GM03348 (cell line): ENCODE measurements around the gene MS4A8.
"Not testable (repeated sequence)": the region's sequence is repeated elsewhere in the genome, so short reads cannot be mapped to it uniquely, and the experiment has no call there.

Experiments
- DNase-seq: peaks from one replicate; pipeline ENCODE4 v3.0.0; 2012; ENCODE audit warnings: low spot score

The MS4A8 gene, protein sequence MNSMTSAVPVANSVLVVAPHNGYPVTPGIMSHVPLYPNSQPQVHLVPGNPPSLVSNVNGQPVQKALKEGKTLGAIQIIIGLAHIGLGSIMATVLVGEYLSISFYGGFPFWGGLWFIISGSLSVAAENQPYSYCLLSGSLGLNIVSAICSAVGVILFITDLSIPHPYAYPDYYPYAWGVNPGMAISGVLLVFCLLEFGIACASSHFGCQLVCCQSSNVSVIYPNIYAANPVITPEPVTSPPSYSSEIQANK

DNA sequence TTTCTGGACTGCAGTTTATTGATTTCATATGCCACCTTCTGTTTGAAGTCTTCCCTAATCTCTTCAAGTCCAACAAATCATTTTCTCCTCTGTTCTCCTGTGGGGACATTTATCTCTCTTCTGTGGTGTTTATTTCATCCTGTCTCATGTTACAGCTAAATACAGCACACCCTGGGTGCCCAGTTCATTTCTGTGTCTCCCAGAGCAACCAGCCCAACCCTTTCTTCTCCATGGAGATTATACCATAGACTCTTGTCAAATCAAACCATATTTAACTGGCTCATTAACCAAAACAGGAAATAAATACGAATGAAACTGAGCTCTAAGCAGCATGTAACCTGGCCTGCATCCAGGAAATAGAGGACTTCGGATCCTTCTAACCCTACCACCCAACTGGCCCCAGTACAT lies at the start of gene MS4A8:
Gene MS4A8, plus strand, starts transcription at position 329 of the 408 bp plus-strand sequence. CDS start 1,249 bp downstream, outside the sequence.
- no peak for DNase-seq

DNA sequence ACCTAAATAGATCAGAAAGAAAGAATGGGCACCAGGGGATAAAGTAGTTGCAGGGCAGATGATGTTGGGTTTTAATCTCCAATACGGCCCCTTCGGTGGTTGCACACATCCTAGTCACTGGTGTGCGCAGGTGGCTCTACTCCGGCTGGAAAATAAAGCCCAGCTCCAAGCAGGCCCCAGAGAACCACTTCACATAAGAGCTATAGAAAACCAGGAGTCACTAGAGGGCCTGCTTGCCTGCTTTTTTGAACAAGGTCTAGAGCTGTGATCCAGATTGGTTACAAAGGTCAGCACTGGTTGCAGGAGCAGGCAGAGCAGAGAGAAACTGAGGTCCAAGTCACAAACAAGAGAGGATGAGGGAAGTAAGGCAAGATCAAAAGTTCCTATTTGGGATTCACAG lies 41.5 kb upstream of the MS4A8 start:
- no peak for DNase-seq

DNA sequence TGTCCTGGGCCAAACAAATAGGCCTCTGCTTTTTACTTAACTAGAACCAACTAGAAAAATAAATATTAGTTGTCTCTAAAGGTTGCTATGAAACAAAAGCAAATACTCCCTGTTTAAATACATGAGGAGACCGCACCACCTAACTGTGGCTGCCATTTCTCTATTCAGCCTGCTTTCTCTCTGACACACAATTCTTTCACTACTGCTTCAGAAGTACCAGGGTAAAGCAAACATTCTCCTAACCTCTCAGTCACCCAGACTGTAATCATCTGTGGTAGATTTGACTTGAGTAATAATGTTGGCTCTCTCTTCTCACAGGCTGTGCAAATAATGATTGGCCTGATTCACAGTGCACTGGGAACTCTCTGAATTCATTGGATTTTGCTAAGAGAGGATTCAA lies 41.0 kb upstream of the MS4A8 start:
- DNase-seq = no peak

DNA sequence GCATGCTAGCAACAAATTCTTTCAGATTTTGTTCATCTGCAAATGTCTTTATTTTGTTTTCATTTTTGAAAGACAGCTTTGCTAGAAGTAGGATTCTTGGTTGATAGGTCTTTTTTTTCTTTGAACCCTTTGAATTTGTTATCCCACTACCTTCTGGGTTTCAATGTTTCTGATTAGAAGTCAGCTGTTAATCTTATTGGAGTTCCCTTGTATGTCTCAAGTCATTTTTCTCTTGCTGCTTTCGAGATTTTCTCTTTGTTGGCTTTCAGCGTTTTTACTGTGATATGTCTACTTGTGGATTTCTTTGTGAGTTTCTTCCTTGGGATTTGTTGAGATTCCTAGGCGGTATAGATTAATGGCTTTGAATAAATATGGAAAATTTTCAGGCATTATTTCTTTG lies 27.2 kb upstream of the MS4A8 start:
- DNase-seq = no peak

DNA sequence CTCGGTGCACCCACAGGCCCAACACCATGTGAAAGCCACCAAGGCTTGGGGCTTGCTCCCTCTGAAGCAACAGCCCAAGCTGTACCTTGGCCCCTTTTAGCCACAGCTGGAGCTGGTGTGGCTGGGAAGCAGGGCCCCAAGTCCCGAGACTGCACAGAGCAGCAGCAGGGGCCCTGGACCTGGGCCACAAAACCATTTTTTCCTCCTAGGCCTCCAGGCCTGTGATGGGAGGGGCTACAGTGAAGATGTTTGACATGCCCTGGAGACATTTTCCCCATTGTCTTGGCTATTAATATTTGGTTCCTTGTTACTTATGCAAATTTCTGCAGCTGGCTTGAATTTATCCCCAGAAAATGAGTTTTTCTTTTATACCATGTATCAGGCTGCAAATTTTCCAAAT lies 21.2 kb upstream of the MS4A8 start:
- DNase-seq = not testable (repeated sequence)

DNA sequence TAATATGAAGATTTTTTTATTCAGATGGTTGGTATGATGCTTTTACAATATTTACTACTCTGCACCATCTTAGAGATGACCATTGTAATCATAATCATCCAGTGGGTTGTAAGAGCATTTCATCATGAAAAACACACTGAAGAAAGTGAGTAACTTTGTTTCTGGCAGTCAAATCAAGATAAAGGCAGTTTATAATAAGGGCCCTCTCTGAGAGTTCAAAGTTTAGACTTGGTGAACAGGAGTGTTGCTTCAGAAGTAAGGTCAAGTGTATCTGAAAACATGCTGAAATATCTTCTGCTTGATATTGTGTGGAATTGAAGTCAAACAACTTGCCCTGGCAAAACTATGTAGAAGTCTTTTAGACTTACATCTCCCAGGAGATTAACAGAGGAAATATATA lies 19.5 kb upstream of the MS4A8 start:
- no peak for DNase-seq

DNA sequence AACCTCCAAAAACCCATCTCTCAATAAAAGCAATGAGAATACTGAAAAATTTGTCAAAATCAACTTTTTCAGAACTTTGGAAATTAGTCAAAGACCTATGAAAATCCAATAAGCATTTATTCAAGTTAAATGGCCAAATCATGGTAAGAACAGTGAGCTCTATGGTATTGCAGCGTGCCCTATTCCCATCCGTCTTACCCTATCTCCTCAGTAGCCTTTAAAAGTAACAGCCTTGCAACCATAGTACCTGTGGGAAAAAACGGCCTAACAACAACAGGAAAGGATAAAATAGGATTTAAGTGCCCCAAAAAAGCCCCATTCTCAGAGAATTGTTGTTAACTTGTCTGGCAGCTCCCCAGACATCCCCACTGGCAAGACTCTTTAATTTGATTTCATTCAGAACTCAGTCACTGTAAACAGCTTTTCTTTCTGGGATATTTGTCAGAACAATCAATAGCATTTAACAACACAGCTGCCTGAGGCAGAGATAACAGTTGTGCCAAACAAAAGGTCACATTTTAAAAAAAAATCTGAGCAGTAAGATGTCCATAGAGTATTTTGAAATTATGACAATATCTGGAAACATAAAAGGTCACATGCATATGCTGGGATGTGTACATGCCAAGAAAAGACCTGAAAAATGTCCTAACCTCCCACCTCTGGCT lies 18.8 kb upstream of the MS4A8 start:
- DNase-seq = no peak

DNA sequence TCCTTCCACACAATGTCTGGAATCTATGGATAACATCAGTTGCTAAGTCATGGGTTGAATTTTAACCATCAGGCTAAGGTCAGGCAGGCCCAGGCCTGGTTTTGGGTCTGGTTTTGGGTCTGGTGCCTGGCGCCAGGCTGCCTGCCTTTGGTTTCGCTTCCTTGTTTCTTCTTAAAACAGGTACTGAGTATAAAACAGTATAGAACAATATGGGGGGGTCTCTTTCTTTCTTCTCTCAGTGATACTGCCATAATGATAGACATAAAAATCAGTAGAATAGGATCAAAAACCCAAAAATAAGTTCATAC lies 14.9 kb upstream of the MS4A8 start:
- DNase-seq = not testable (repeated sequence)

DNA sequence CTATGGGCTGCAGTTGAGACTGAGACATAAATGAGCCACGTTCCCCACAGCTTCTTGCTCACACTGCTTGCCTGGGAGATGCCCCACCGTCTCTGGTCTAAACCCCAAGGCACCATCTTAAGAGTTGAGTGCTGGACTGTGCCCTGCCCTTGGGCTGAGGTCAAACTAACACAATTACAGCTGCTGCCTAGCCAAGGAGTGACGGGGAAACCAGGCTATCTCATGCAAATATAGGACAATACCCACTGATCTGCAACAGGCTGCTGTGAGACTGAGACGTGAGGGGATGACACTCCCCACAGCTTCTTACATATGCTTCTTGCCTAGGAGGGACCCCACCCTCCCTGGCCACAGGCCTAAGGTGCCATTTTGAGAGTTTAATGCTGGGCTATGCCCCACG lies 7.8 kb upstream of the MS4A8 start:
- no peak for DNase-seq

DNA sequence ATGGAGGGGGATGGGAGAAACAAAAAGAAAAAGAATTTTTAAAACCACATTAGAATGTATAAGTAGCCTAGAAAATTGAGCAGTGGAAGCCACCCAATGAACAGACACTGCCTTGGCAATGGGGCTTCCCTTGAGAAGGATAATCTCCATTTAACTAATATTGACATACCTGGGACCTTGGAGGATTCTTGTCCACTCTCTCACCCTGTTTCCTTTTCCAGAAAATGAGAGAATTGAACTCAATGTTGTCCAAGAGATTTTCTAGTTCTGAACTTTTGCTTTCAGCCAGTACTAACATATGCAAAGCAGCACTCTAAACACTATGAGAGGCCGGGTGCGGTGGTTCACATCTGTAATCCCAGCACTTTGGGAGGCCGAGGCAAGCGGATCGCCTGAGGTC lies 524 bp downstream of the MS4A8 start:
- DNase-seq = no peak

DNA sequence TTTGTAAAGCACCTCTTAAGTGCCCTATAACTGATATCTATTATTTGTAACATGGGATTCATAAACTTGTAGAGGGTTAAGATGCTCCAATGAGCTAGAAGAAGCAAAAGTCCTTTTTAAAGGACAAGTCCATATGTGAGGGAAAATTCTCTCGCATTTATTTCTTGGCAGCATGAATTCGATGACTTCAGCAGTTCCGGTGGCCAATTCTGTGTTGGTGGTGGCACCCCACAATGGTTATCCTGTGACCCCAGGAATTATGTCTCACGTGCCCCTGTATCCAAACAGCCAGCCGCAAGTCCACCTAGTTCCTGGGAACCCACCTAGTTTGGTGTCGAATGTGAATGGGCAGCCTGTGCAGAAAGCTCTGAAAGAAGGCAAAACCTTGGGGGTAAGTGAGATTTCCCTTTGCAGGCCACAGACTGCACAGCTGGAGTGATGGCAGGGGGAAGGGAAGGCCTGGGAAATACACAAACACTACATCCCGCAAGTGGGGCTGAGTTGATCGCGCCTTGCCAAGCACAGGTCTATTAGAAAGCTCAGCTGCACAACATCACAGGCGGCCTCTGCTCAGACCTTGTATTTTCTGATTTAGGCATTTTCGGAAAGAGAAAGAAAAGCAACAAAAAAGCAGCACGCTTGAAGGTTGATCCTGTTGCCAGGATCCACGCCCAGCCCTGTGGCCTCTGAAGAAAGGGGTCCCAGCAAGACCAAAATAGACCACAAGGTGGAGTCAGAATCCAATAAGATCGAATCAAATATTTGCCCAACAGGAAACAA lies 1.5 kb downstream of the MS4A8 start:
- no peak for DNase-seq

DNA sequence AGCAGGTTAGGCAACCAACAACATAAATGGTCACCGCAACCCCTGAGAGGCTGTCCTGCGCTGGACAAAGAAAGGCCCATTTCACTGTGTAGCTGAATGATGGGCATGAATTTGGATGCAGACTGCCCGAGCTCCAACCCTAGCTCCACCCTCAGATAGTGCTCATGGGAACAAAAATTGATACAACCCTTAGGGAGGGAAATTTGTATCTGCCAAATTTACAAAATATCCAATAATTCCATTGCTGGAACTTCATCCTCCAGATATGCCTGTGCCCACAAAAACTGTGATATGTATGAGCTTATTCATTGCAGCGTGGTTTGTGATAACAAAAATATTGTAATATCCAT lies 2.0 kb downstream of the MS4A8 start:
- no peak for DNase-seq

DNA sequence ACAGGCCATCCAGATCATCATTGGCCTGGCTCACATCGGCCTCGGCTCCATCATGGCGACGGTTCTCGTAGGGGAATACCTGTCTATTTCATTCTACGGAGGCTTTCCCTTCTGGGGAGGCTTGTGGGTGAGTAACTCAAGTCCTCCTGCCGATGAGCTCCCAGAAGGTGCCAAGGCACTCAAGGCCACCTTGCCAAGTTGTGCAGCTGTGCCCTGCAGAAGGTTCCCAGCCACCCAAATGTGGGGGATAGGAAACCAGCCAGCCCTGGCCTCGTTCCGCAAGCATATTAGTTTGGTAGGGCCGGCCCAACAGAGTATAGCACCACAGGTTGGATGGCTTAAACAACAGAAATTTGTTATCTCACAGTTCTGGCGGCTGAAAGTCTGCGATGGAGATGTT lies 4.0 kb downstream of the MS4A8 start:
- DNase-seq = no peak

DNA sequence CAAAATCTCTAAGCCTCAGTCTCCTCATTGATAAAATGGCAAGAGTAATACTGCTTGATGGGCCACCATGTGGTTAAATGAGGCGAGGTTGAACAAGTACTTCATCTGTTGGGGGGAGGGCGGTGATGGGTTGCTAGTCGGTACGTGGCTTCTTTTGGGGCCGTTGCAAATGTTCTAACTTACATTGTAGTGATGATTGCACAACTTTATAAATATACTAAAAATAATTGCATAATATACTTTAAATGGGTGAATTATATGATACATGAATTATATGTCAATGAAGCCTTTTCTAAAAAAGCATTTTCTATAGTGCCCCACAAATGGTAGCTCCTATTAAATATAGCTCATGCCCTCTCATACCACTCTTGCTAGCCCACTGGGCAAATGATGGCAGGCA lies 6.5 kb downstream of the MS4A8 start:
- DNase-seq = no peak

DNA sequence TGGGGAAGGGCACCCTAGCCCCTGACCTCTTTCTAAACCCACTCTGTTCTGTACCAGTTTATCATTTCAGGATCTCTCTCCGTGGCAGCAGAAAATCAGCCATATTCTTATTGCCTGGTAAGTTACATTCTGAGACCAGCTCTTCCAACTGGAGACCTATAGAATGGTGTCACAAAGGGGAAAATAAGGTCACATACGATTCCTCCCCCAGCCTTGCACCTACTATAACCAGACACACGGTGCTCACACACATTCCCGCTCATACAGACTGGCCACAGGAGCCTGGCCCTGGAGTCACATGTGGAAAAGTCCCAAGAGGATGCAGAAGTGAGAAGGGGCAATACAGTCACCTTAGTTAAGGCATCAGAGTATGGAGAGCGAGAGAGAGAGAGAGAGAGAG lies 7.5 kb downstream of the MS4A8 start:
- no peak for DNase-seq

DNA sequence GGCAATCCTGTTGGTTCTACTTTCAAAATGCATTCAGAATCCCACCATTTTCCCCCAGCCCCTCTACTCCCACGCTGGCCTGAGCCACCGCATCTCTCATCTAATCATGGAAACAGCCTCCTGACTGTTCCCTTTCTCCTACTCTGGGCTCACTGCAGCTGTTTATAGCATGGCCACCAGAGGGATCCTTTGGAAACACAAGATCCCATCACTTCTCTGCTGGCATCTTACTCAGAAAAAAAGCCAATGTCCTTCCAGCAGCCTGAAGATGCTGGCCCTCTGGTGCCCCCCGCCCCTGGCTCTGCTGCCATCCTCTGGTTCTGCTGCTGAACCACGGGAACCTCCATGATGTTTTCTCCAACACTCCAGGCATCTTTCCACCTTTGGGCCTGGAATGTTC lies 11.1 kb downstream of the MS4A8 start:
- DNase-seq = no peak

DNA sequence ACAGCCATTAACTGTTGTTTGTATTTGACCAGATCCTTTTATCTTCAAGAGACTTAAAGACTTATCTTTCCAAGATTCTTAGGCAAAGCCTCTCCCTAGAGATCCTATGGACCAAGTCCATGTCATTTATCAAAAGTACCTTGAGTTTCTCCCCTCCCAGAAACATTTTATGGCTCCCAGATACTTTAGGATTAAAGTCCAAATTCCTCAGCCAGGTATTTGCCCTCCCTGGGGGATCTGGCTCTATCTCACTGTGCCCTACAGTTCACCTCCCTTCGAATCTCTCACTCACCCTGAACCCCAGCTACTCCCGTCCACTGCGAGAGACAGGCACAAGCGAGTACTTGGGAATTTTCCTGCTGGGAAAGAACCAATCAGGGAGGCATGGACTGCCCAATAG lies 11.9 kb downstream of the MS4A8 start:
- no peak for DNase-seq

DNA sequence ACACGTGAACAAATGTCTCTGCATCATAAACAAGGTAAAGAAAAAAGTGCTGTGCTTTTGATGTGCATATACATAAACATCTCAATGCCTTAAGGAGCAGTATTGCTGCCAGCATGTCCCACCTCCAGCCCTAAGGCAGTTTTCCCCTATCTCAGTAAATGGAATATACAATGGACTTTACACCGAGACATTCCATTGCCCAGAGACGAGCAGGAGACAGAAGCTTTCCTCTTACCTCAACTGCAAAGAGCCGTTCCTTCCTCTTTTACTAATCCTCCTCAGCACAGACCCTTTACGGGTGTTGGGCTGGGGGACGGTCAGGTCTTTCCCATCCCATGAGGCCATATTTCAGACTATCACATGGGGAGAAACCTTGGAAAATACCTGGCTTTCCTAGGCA lies 14.0 kb downstream of the MS4A8 start:
- not testable (repeated sequence) for DNase-seq

DNA sequence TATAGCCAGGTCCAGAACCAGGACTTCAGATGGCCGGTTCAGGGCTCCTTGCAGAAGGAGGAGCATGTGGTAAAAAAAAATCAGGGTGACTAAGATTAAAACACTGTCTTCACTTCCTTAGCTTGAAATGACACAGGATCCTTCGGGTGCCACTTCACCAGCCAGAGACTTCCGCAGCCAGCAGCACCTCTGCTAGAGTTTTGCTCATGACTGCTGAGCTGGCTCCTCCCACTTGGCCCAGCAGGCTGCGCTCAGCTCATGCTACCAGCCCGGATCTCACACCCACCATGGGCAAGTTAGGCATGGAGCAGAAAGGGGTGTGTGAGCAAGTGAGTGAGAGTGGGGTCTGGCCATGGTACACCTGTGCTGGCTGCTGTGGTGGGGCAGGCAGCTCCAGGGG lies 18.5 kb downstream of the MS4A8 start:
- no peak for DNase-seq

DNA sequence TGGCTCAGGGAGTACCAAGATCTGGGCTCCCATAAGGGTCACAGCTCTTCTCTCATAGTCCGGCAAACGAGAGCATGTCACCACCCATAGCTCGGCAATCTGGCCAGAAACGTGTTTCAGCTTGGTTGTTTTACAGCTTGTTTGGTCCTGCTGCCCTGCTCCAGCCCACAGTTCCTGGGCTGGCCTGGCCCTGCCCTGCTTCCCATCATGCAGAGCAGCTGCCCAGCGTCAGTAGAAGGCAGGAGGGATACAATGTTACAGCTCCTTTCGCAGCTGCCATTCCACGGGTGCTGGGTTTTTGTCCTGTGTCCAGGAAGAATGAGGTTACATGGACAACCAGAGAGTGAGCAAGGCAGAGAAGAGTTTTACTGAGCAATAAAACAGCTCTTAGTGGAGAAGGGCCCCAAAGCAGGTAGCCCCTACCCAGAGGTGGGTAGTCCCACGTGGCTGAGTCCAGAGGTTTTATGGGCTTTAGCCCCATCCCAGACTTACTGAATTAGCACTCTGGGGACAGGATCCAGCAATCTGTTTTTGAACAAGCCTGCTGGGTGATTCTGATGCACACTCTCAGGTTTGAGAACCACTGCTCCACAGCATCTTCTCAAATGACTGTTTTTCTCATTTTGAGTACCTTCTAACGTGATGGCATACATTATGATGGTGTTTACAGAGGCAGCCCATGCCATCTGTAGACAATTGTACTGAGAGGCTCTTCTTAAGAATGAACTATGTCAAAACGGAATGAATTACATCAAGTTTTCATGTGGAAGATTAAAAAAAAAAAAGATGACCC lies 19.3 kb downstream of the MS4A8 start:
- DNase-seq = no peak

DNA sequence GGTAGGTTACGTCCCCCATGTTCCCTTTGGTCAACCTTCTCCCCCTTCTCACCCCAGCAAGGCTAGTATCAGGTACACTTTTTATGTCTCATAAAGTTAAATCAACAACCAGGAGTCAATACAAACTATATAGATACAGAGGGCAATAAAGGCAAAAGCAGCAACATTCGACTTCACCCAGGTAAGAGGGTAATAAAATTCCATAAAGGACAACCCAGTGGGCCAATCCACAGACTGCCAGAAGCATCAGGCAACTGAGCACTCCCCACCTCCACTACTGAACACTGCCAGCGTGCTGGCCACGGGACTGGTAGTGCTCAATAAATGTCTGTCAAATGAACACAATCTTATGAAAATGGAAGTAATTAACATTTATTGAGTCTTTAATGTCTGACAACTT lies 20.0 kb downstream of the MS4A8 start:
- DNase-seq = no peak

DNA sequence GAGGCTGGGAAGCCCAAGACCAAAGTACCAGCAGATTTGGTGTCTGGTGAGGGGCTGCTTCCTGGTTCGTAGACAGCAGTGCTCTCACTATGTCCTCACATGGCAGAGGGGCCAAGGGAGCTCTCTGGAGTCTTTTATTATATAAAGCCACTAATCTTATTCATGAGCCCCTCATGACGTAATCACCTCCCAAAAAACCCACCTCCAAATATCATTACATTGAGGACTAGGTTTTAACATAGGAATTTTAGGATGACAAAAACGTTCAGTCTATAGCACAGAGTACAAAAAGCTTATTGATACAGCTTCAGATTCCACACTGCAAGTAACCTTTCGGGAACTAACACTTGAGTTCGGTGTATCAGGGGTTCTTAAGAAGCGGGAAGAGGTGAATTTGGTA lies 21.0 kb downstream of the MS4A8 start:
- DNase-seq = no peak

DNA sequence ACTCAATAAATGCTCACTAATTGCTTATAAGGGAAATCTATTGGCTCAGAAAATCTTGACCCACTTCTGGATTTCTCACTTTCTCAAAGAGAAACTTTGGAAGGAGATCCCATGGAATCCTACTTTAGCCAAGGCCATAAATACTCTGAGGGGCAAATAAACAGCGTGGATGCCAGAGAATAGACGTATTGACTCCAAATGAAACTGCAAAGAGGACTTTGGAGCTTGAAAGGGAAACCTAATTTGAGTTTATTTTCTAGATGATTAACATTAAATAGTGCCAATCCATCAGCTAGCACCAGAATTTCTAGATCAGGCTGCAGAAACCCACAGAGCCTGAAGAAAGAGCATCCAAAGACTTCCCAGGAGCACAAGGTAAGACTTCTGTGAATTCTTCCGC lies 25.0 kb downstream of the MS4A8 start, which contains the start of gene MS4A18:
Gene MS4A18, plus strand, starts transcription at position 301 of the 400 bp plus-strand sequence.
- DNase-seq = no peak
